HepG2 (cell line): ENCODE results near the gene C14orf93. TPM values are rescaled to one million over a fixed set of nuclear protein-coding genes. Genes with fewer than 3 reads are reported as not detected.

ENCODE experiments used
- ARNT2 ChIP-seq: sonication (generic); formaldehyde crosslinking; IDR thresholded peaks from 2 replicates; pipeline ENCODE4 v1.8.0; 2022; ENCODE audit warnings: mild to moderate bottlenecking, low read depth, missing genetic modification reagents, moderate library complexity
- DRAP1 ChIP-seq: IDR thresholded peaks from 2 replicates; pipeline ENCODE4 v1.6.1; 2016; ENCODE audit warnings: missing genetic modification reagents, missing compliant biosample characterization
- ESRRA ChIP-seq: sonication (generic); formaldehyde crosslinking; IDR thresholded peaks from 2 replicates; pipeline ENCODE4 v1.5.1; 2020; ENCODE audit warnings: mild to moderate bottlenecking, low read depth, missing genetic modification reagents
- HHEX ChIP-seq: IDR thresholded peaks from 2 replicates; pipeline ENCODE4 v1.6.1; 2016; ENCODE audit warnings: control low read depth
- HNF1A ChIP-seq, 2 experiments: sonication (generic) in 1 of 2; formaldehyde crosslinking in 1 of 2; IDR thresholded peaks; 2 replicates each; pipeline versions ENCODE4 v1.4.0 to v1.6.1; 2016 to 2020; ENCODE audit warnings: borderline replicate concordance in 1 of 2, low read depth in 1 of 2, mild to moderate bottlenecking in 1 of 2, missing genetic modification reagents in 1 of 2
- HNRNPLL ChIP-seq: fragments of 200-400 bp; formaldehyde crosslinking; IDR thresholded peaks from 2 replicates; pipeline ENCODE4 v1.6.1; 2017; ENCODE audit warnings: mild to moderate bottlenecking, low read depth, low read length; ENCODE audit not compliant: poor library complexity, severe bottlenecking
- JDP2 ChIP-seq: sonication (generic); formaldehyde crosslinking; IDR thresholded peaks from 2 replicates; pipeline ENCODE4 v1.8.1; 2022; ENCODE audit warnings: missing genetic modification reagents, borderline replicate concordance
- MXD4 ChIP-seq: IDR thresholded peaks from 2 replicates; pipeline ENCODE4 v1.6.1; 2016; ENCODE audit warnings: mild to moderate bottlenecking, missing biosample characterization, missing genetic modification reagents
- NFIB ChIP-seq: sonication (generic); formaldehyde crosslinking; IDR thresholded peaks from 2 replicates; pipeline ENCODE4 v1.9.0; 2021; ENCODE audit warnings: missing genetic modification reagents, mild to moderate bottlenecking, borderline replicate concordance
- ONECUT2 ChIP-seq: sonication (generic); formaldehyde crosslinking; IDR thresholded peaks from 2 replicates; pipeline ENCODE4 v1.4.0; 2020; ENCODE audit warnings: missing genetic modification reagents
- SP140L ChIP-seq: sonication (generic); formaldehyde crosslinking; IDR thresholded peaks from 2 replicates; pipeline ENCODE4 v1.4.0; 2020; ENCODE audit warnings: missing genetic modification reagents, borderline replicate concordance
- TBP ChIP-seq: sonication (generic); formaldehyde crosslinking; IDR thresholded peaks from 2 replicates; pipeline ENCODE4 v1.5.0; 2020; ENCODE audit warnings: missing genetic modification reagents
- ZBTB1 ChIP-seq: sonication (generic); formaldehyde crosslinking; IDR thresholded peaks from 2 replicates; pipeline ENCODE4 v1.4.0; 2020; ENCODE audit warnings: missing genetic modification reagents, borderline replicate concordance
- ZBTB7A ChIP-seq: sonication (generic); formaldehyde crosslinking; IDR thresholded peaks from 2 replicates; pipeline ENCODE4 v1.8.0; 2022; ENCODE audit warnings: mild to moderate bottlenecking, missing genetic modification reagents
- ZFP91 ChIP-seq: sonication (generic); formaldehyde crosslinking; IDR thresholded peaks from 2 replicates; pipeline ENCODE4 v1.9.0; 2022; ENCODE audit warnings: missing genetic modification reagents, mild to moderate bottlenecking, borderline replicate concordance
- ZKSCAN8 ChIP-seq: IDR thresholded peaks from 2 replicates; pipeline ENCODE4 v1.6.1; 2016; ENCODE audit warnings: borderline replicate concordance, missing genetic modification reagents, missing compliant biosample characterization
- ZNF180 ChIP-seq: sonication (generic); formaldehyde crosslinking; IDR thresholded peaks from 2 replicates; pipeline ENCODE4 v1.4.0; 2020; ENCODE audit warnings: low read depth, missing genetic modification reagents, borderline replicate concordance
- ZNF34 ChIP-seq: sonication (generic); formaldehyde crosslinking; IDR thresholded peaks from 2 replicates; pipeline ENCODE4 v1.4.0; 2020; ENCODE audit warnings: mild to moderate bottlenecking, missing genetic modification reagents, borderline replicate concordance
- ZNF367 ChIP-seq: sonication (generic); formaldehyde crosslinking; IDR thresholded peaks from 2 replicates; pipeline ENCODE4 v1.4.0; 2020; ENCODE audit warnings: missing genetic modification reagents, borderline replicate concordance
- ZNF556 ChIP-seq: sonication (generic); formaldehyde crosslinking; IDR thresholded peaks from 2 replicates; pipeline ENCODE4 v1.4.0; 2020; ENCODE audit warnings: mild to moderate bottlenecking, missing genetic modification reagents, borderline replicate concordance
- ZNF672 ChIP-seq: sonication (generic); formaldehyde crosslinking; IDR thresholded peaks from 2 replicates; pipeline ENCODE4 v1.8.1; 2022; ENCODE audit warnings: missing genetic modification reagents
- ZNF768 ChIP-seq: sonication (generic); formaldehyde crosslinking; IDR thresholded peaks from 2 replicates; pipeline ENCODE4 v1.4.0; 2020; ENCODE audit warnings: missing genetic modification reagents
- ZNF883 ChIP-seq: sonication (generic); formaldehyde crosslinking; IDR thresholded peaks from 2 replicates; pipeline ENCODE4 v1.5.1; 2020; ENCODE audit warnings: mild to moderate bottlenecking, missing genetic modification reagents; ENCODE audit errors: not compliant biosample characterization
- polyA plus RNA-seq, 8 experiments: library from polyadenylated mRNA; depleted of rRNA in 3 of 8; stranded (reverse) in 7 of 8; unstranded in 1 of 8; fragments of >200 nt; fragmentation: Illumina TruSeq in 4 of 8; extraction: Trizol in 4 of 8; gene quantifications; 2 replicates each; pipeline versions ENCODE4 v1.2.1 to v1.2.3, GENCODE V29; 2011 to 2016; ENCODE audit warnings: low read depth in 4 of 8, missing spikeins in 1 of 8, mixed read lengths in 1 of 8; ENCODE audit not compliant: insufficient read depth in 1 of 8
- total RNA-seq, 5 experiments: library from RNA; depleted of rRNA; stranded (reverse); fragments of >200 nt; fragmentation: Illumina TruSeq; extraction: Trizol; gene quantifications; 2 replicates each; pipeline ENCODE4 v1.2.3, GENCODE V29; 2016; ENCODE audit warnings: low read depth in 1 of 5

C14orf93 gene
- total and polyA plus RNA-seq, 2 of the 13 experiments (the other 11 are each of a cell fraction or from before 2014, with no cell fraction given), result 11.4 to 22.5 TPM

- TF ChIP-seq HNF1A (IDR thresholded peaks at IDR 0.05; ENCODE audit: low read depth) (no peak), HNF1A (CRISPR knock-in tag; IDR thresholded peaks at IDR 0.05; ENCODE audit: borderline replicate concordance) (peak; percentile 92), MXD4 (CRISPR knock-in tag) (peak; percentile 82), ZNF672 (CRISPR knock-in tag) (no peak), ZKSCAN8 (CRISPR knock-in tag) (peak; percentile 95), TBP (CRISPR knock-in tag) (no peak), ZBTB7A (no peak), DRAP1 (CRISPR knock-in tag) (peak; percentile 87), ZNF367 (CRISPR knock-in tag) (no peak), ZNF768 (CRISPR knock-in tag) (no peak), ZNF556 (peak; percentile 95), HNRNPLL (no peak), HHEX (no peak; the same call in 1 of the 2 replicates), NFIB (CRISPR knock-in tag) (no peak), SP140L (CRISPR knock-in tag) (0 out of 2 replicates have a peak, but pooled peaks have one; percentile 6), ZFP91 (no peak), ARNT2 (CRISPR knock-in tag) (peak; percentile 94), ESRRA (CRISPR knock-in tag) (no peak; the same call in 1 of the 2 replicates), ONECUT2 (CRISPR knock-in tag) (no peak), JDP2 (no peak), ZNF180 (no peak), ZNF883 (peak; percentile 21), ZBTB1 (CRISPR knock-in tag) (peak; percentile 90; the same call in 1 of the 2 replicates), ZNF34 (no peak; the same call in 1 of the 2 replicates)
Observed at GRCh38 chr14:22976620-22977433, 33.1 kb downstream of the C14orf93 start (continued).
